ENCODE data around the gene EML1.

DNA sequence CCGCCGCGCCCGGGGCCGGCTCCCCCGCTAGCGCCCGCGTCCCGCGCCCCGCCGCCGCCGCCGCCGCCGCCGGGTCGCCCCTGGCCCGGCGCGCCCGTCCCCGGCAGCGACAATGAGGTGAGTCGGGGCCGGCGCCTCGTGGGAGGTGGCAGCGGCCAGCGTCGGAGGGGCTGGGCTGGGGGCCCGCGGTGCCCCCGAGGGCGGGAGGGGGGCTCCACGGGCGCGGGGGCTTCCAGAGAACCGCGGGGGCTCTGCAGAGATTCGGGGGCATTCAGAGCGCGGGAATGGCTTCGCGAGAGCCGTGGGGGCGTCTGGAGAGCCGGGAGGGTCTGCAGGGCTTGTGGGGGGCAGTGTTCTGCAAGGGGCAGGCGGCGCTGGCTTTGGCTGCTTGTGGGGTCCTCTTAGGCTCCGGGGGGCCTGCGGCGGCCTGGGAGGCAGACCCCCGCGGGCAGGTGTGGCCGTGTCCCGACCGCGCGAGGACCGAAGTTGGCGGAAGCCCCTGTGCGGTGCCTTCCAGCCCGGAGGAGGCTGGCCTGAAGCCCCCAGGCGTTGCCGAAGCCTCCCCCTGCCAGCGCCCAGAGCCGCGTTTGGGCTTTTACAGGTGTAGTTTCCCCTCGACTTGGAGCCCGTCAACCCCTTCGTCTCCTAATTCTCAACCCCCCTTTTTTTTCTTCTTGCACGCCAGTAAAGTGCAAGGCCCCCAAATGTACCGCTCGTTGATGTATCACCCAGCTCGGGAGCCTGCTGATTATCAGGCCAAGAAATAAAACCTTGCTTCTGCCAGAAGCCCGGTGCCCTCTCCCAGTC is 178.9 kb downstream of the EML1 start:
- TF ChIP-seq, protein P1, sequence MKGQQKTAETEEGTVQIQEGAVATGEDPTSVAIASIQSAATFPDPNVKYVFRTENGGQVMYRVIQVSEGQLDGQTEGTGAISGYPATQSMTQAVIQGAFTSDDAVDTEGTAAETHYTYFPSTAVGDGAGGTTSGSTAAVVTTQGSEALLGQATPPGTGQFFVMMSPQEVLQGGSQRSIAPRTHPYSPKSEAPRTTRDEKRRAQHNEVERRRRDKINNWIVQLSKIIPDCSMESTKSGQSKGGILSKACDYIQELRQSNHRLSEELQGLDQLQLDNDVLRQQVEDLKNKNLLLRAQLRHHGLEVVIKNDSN (CRISPR knock-in tag; IDR thresholded peaks at IDR 0.05): no peak
- TF ChIP-seq, protein P2, sequence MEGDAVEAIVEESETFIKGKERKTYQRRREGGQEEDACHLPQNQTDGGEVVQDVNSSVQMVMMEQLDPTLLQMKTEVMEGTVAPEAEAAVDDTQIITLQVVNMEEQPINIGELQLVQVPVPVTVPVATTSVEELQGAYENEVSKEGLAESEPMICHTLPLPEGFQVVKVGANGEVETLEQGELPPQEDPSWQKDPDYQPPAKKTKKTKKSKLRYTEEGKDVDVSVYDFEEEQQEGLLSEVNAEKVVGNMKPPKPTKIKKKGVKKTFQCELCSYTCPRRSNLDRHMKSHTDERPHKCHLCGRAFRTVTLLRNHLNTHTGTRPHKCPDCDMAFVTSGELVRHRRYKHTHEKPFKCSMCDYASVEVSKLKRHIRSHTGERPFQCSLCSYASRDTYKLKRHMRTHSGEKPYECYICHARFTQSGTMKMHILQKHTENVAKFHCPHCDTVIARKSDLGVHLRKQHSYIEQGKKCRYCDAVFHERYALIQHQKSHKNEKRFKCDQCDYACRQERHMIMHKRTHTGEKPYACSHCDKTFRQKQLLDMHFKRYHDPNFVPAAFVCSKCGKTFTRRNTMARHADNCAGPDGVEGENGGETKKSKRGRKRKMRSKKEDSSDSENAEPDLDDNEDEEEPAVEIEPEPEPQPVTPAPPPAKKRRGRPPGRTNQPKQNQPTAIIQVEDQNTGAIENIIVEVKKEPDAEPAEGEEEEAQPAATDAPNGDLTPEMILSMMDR (IDR thresholded peaks at IDR 0.05): no peak
- TF ChIP-seq TP53 (CRISPR knock-in tag; IDR thresholded peaks at IDR 0.05) (no peak), SP1 (CRISPR knock-in tag; conservative IDR thresholded peaks at IDR 0.05) (no peak), FOXJ3 (CRISPR knock-in tag; IDR thresholded peaks at IDR 0.05; ENCODE audit: borderline replicate concordance) (no peak), NFYB (CRISPR knock-in tag; conservative IDR thresholded peaks at IDR 0.05; ENCODE audit: low read depth) (no peak), ZNF121 (CRISPR knock-in tag; IDR thresholded peaks at IDR 0.05) (no peak), ETV6 (CRISPR knock-in tag; IDR thresholded peaks at IDR 0.05) (no peak), SMAD3 (CRISPR knock-in tag; IDR thresholded peaks at IDR 0.05; ENCODE audit: borderline replicate concordance) (no peak), CREM (CRISPR knock-in tag; IDR thresholded peaks at IDR 0.05) (no peak), JUN (CRISPR knock-in tag; IDR thresholded peaks at IDR 0.05) (no peak), ZNF138 (CRISPR knock-in tag; conservative IDR thresholded peaks at IDR 0.05) (no peak), ESRRA (CRISPR knock-in tag; IDR thresholded peaks at IDR 0.05; ENCODE audit: borderline replicate concordance) (no peak)
- TF ChIP-seq, protein P3, sequence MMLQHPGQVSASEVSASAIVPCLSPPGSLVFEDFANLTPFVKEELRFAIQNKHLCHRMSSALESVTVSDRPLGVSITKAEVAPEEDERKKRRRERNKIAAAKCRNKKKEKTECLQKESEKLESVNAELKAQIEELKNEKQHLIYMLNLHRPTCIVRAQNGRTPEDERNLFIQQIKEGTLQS (CRISPR knock-in tag; conservative IDR thresholded peaks at IDR 0.05): no peak

Measured in WTC11 (cell line).